WTC11 (cell line): ENCODE results near the gene PFDN1. TPM values are rescaled to one million over a fixed set of nuclear protein-coding genes. Genes with fewer than 3 reads are reported as not detected.

Experiments used
- ATAC-seq: fragments of 200-7000 bp; cut with Tn5 transposase; 2 replicates; pipeline ENCODE4 v1.10.0; 2021; ENCODE audit warnings: mild to moderate bottlenecking, moderate library complexity
- CTCF ChIA-PET: fragments of 300-600 bp; sonication (Branson Sonifier 250); formaldehyde crosslinking; loops from one replicate; lab custom pipeline; 2021; ENCODE audit warnings: antibody characterized with exemption; lab: Charles Lee
- POLR2A ChIA-PET: fragments of 350-600 bp; sonication (Branson Sonifier 250); formaldehyde crosslinking; loops from one replicate; lab custom pipeline; 2021; ENCODE audit warnings: antibody characterized with exemption; lab: Charles Lee
- DNase-seq: peaks from one replicate; pipeline ENCODE4 v3.0.0; 2021; ENCODE audit warnings: low spot score
- H3K27ac Mint-ChIP-seq: 2 replicates; pipeline ENCODE4 v1.8.0; 2021; ENCODE audit warnings: mixed read lengths
- H3K27me3 Mint-ChIP-seq: 2 replicates; pipeline ENCODE4 v1.8.0; 2021; ENCODE audit warnings: low read depth, mild to moderate bottlenecking, moderate library complexity, mixed read lengths
- H3K36me3 Mint-ChIP-seq: 2 replicates; pipeline ENCODE4 v1.8.0; 2021; ENCODE audit warnings: mixed read lengths
- H3K4me1 Mint-ChIP-seq: 2 replicates; pipeline ENCODE4 v1.8.0; 2022; ENCODE audit warnings: mixed read lengths
- H3K4me3 Mint-ChIP-seq: 2 replicates; pipeline ENCODE4 v1.8.0; 2021; ENCODE audit warnings: mild to moderate bottlenecking, moderate library complexity, mixed read lengths
- H3K9me3 Mint-ChIP-seq: 2 replicates; pipeline ENCODE4 v1.8.0; 2021; ENCODE audit warnings: mixed read lengths
- AFF4 ChIP-seq: sonication (generic); formaldehyde crosslinking; IDR thresholded peaks from 2 replicates; pipeline ENCODE4 v1.8.1; 2023; ENCODE audit warnings: mild to moderate bottlenecking, missing genetic modification reagents, borderline replicate concordance
- AR ChIP-seq: fragments of 250-450 bp; sonication (Bioruptor Pico); IDR thresholded peaks from 2 replicates; pipeline ENCODE4 v1.9.0; 2021; ENCODE audit warnings: mild to moderate bottlenecking
- CDX4 ChIP-seq: fragments of 250-450 bp; sonication (Bioruptor Pico); IDR thresholded peaks from 2 replicates; pipeline ENCODE4 v1.9.0; 2021; ENCODE audit warnings: moderate library complexity, mild to moderate bottlenecking, inconsistent platforms, borderline replicate concordance
- FOXK1 ChIP-seq: sonication (generic); formaldehyde crosslinking; IDR thresholded peaks from 2 replicates; pipeline ENCODE4 v1.8.0; 2022; ENCODE audit warnings: mild to moderate bottlenecking, moderate library complexity, missing genetic modification reagents
- MYBL2 ChIP-seq: sonication (generic); formaldehyde crosslinking; IDR thresholded peaks from 2 replicates; pipeline ENCODE4 v1.8.1; 2023; ENCODE audit warnings: mild to moderate bottlenecking, moderate library complexity, missing genetic modification reagents
- TCF7 ChIP-seq: sonication (generic); formaldehyde crosslinking; IDR thresholded peaks from 2 replicates; pipeline ENCODE4 v1.8.0; 2022; ENCODE audit warnings: mild to moderate bottlenecking, low read depth, missing genetic modification reagents, moderate library complexity
- ZBTB43 ChIP-seq: sonication (generic); formaldehyde crosslinking; IDR thresholded peaks from 2 replicates; pipeline ENCODE4 v1.8.1; 2023; ENCODE audit warnings: mild to moderate bottlenecking, missing genetic modification reagents
- ZMAT4 ChIP-seq: fragments of 250-450 bp; sonication (Bioruptor Pico); IDR thresholded peaks from 2 replicates; pipeline ENCODE4 v1.9.0; 2021; ENCODE audit warnings: mild to moderate bottlenecking
- ZNF263 ChIP-seq: sonication (generic); formaldehyde crosslinking; IDR thresholded peaks from 2 replicates; pipeline ENCODE4 v1.8.1; 2022; ENCODE audit warnings: low read depth, mild to moderate bottlenecking, moderate library complexity, missing genetic modification reagents
- ZNF317 ChIP-seq: sonication (generic); formaldehyde crosslinking; IDR thresholded peaks from 2 replicates; pipeline ENCODE4 v1.8.1; 2023; ENCODE audit warnings: low read depth, mild to moderate bottlenecking, moderate library complexity, missing genetic modification reagents, borderline replicate concordance
- ZNF423 ChIP-seq: fragments of 250-450 bp; sonication (Bioruptor Pico); IDR thresholded peaks from 2 replicates; pipeline ENCODE4 v2.1.2; 2022; ENCODE audit warnings: mild to moderate bottlenecking, moderate library complexity
- ZNF425 ChIP-seq: fragments of 250-450 bp; sonication (Bioruptor Pico); conservative IDR thresholded peaks from 2 replicates; pipeline ENCODE4 v1.9.0; 2021; ENCODE audit warnings: mild to moderate bottlenecking
- ZSCAN18 ChIP-seq: fragments of 250-450 bp; sonication (Bioruptor Pico); IDR thresholded peaks from 2 replicates; pipeline ENCODE4 v2.1.2; 2022; ENCODE audit warnings: mild to moderate bottlenecking, moderate library complexity
- total RNA-seq: library from RNA; stranded (reverse); gene quantifications from 3 replicates; pipeline ENCODE4 v1.2.3, GENCODE V29; 2021
- TF ChIP-seq, protein P1 (sequence below): sonication (generic); formaldehyde crosslinking; IDR thresholded peaks from 2 replicates; pipeline ENCODE4 v1.8.0; 2022; ENCODE audit warnings: mild to moderate bottlenecking, missing genetic modification reagents
- TF ChIP-seq, protein P2 (sequence below): sonication (generic); formaldehyde crosslinking; IDR thresholded peaks from 2 replicates; pipeline ENCODE4 v1.8.1; 2022; ENCODE audit warnings: low read depth, missing genetic modification reagents, borderline replicate concordance

PFDN1 gene
- total RNA-seq, 1 experiment from 2014 or later, result 44.1 TPM

DNA sequence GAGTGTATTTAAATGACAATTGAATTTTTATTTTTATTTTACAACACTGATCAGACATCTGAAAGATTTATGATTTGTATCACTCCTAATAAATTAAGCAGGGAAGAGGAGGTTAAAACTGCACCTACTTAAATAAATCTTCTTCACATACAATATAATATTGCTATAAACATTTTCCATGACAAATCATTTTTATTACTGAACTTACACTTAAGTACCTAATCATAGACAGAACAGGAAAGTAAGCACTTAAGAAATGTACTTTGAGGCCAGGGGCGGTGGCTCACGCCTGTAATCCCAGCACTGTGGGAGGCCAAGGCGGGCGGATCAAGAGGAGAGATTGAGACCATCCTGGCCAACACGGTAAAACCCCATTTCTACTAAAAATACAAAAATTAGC, 3.8 kb downstream of the PFDN1 start (continued):
- TF ChIP-seq, protein P1, sequence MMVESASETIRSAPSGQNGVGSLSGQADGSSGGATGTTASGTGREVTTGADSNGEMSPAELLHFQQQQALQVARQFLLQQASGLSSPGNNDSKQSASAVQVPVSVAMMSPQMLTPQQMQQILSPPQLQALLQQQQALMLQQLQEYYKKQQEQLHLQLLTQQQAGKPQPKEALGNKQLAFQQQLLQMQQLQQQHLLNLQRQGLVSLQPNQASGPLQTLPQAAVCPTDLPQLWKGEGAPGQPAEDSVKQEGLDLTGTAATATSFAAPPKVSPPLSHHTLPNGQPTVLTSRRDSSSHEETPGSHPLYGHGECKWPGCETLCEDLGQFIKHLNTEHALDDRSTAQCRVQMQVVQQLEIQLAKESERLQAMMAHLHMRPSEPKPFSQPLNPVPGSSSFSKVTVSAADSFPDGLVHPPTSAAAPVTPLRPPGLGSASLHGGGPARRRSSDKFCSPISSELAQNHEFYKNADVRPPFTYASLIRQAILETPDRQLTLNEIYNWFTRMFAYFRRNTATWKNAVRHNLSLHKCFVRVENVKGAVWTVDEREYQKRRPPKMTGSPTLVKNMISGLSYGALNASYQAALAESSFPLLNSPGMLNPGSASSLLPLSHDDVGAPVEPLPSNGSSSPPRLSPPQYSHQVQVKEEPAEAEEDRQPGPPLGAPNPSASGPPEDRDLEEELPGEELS, result no peak
- no peak for TF ChIP-seq ZNF263 (CRISPR knock-in tag)
- no peak for TF ChIP-seq MYBL2
- TF ChIP-seq, all 79 proteins: peak for 0

GRCh38 chr5:140298183-140298601, 4.7 kb downstream of the PFDN1 start:
- no peak overlapping the region for H3K27ac Mint-ChIP-seq
- no peak for ATAC-seq
- no peak overlapping the region for H3K4me3 Mint-ChIP-seq
- H3K27me3 Mint-ChIP-seq, result no peaks in the 10 kb centered on the region
- H3K9me3 Mint-ChIP-seq, result no peaks in the 10 kb centered on the region
- peaks cover 15% of the 10 kb centered on the region for H3K36me3 Mint-ChIP-seq
- POLR2A ChIA-PET, result no interaction called here
- TF ChIP-seq, protein P2, sequence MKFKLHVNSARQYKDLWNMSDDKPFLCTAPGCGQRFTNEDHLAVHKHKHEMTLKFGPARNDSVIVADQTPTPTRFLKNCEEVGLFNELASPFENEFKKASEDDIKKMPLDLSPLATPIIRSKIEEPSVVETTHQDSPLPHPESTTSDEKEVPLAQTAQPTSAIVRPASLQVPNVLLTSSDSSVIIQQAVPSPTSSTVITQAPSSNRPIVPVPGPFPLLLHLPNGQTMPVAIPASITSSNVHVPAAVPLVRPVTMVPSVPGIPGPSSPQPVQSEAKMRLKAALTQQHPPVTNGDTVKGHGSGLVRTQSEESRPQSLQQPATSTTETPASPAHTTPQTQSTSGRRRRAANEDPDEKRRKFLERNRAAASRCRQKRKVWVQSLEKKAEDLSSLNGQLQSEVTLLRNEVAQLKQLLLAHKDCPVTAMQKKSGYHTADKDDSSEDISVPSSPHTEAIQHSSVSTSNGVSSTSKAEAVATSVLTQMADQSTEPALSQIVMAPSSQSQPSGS (CRISPR knock-in tag), result no peak
- no peak for TF ChIP-seq AR (CRISPR knock-in tag)
- no peak for TF ChIP-seq ZNF423 (CRISPR knock-in tag)
- no peak for TF ChIP-seq ZNF425
- no peak for TF ChIP-seq ZBTB43 (CRISPR knock-in tag)
- no peak for TF ChIP-seq TCF7 (CRISPR knock-in tag)
- TF ChIP-seq, all 79 proteins: peak for 0
- CTCF ChIA-PET, result interaction anchor here (0.8 to 1.4 kb wide), 3 partner anchors 48 to 58 kb away, joined by 3 to 5 read pairs (median 4); partner anchors contain the start of gene HBEGF
- no peak for DNase-seq
- H3K4me1 Mint-ChIP-seq, result peaks cover 21% of the 10 kb centered on the region

DNA sequence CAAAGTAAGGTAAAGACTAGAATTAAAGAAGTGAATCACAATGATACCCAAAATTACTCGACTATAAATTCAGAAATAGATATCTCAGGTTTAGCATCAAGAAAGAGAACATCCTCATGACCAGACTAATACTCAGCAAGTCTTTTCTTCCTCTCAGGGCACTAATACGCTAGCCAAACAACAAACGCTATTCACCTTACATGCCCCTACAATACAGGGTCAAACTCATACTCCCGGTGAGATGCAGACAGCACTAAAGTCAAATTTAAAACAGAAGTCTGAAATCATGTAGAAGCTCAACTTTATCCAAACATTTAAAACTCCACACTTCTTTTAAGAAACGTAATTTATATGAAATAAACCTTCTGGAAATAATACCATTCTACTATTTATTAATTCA, 5.6 kb downstream of the PFDN1 start:
- Mint-ChIP-seq H3K27me3 (no peaks in the 10 kb centered on the region), H3K9me3 (no peaks in the 10 kb centered on the region), H3K27ac (no peak overlapping the region), H3K36me3 (peaks cover 15% of the 10 kb centered on the region), H3K4me1 (peaks cover 22% of the 10 kb centered on the region), H3K4me3 (no peak overlapping the region)
- no peak for DNase-seq
- CTCF ChIA-PET, result interaction anchor here (0.8 to 1.4 kb wide), 3 partner anchors 49 to 57 kb away, joined by 3 to 5 read pairs (median 4); partner anchors contain the start of gene HBEGF
- POLR2A ChIA-PET, result no interaction called here
- no peak for ATAC-seq
- TF ChIP-seq CDX4, result no peak
- TF ChIP-seq AFF4 (CRISPR knock-in tag), result no peak
- TF ChIP-seq FOXK1 (CRISPR knock-in tag), result no peak
- no peak for TF ChIP-seq MYBL2
- no peak for TF ChIP-seq ZSCAN18 (CRISPR knock-in tag)
- TF ChIP-seq ZNF317 (CRISPR knock-in tag), result no peak
- TF ChIP-seq ZMAT4 (CRISPR knock-in tag), result no peak
- no peak for TF ChIP-seq ZNF423 (CRISPR knock-in tag)
